ENCODE measurements around the gene SLC27A2.

DNA sequence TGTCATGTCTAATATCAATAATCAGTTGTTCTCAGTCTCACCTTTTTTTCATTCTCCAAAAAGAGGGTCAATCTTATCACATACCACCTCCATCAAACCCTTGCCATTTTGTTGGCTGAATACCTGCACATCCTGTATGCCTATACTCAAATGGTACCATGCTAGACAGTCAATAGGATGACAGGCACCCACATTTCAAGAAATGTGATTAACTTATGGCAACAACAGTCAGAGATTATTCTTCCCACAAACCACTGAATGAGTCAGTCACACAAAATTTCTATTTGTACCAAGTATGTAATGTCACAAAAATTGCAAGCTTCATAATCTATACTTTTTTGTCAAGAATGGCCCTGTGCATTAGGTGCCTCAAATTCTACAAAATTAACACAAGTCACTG lies 5.1 kb upstream of the SLC27A2 start:
- TF ChIP-seq CTCF (IDR thresholded peaks at IDR 0.05) (no peak), POLR2A (IDR thresholded peaks at IDR 0.05) (no peak)
